Naive thymus-derived CD4-positive, alpha-beta T cell (primary cell): ENCODE data around the gene ADAMTS17. TPM values are rescaled to one million over a fixed set of nuclear protein-coding genes. Genes with fewer than 3 reads are reported as not detected.

Source experiments
- ATAC-seq: fragments of 150-1000 bp; cut with Tn5 transposase; 2 replicates; pipeline ENCODE4 v1.10.0; 2021; ENCODE audit warnings: mild to moderate bottlenecking, moderate library complexity
- CTCF ChIA-PET: fragments of 350-600 bp; sonication (Branson Sonifier 250); formaldehyde crosslinking; loops from one replicate; lab custom pipeline; 2021; ENCODE audit warnings: antibody characterized with exemption; lab: Charles Lee
- POLR2A ChIA-PET: fragments of 350-600 bp; sonication (Branson Sonifier 250); formaldehyde crosslinking; loops from one replicate; lab custom pipeline; 2021; ENCODE audit warnings: antibody characterized with exemption, inconsistent platforms; lab: Charles Lee
- DNase-seq, 9 donors: peaks; one replicate each; pipeline versions ENCODE4 v3.0.0 to v3.0.0-alpha.2; 2020 to 2022; ENCODE audit warnings: mixed read lengths in 1 of 9
- H3K27ac ChIP-seq: one replicate; pipeline ENCODE4 v1.7.0; 2013; ENCODE audit warnings: mild to moderate bottlenecking, low read depth, low read length, moderate library complexity
- H3K27me3 ChIP-seq, 2 donors: one replicate each; pipeline ENCODE4 v1.7.0; 2013; ENCODE audit warnings: low read length in 2 of 2, mild to moderate bottlenecking in 2 of 2, moderate library complexity in 2 of 2; ENCODE audit not compliant: control insufficient read depth in 2 of 2, insufficient read depth in 2 of 2
- H3K36me3 ChIP-seq, 3 experiments: 1 replicate in 2 of 3; 2 replicates in 1 of 3; pipeline ENCODE4 v1.7.0; 2013; ENCODE audit warnings: low read length in 3 of 3, mild to moderate bottlenecking in 3 of 3, moderate library complexity in 1 of 3; ENCODE audit not compliant: insufficient read depth in 3 of 3, control insufficient read depth in 2 of 3
- H3K4me1 ChIP-seq, 2 donors: one replicate each; pipeline ENCODE4 v1.7.0; 2013; ENCODE audit warnings: low read length in 2 of 2, mild to moderate bottlenecking in 2 of 2, moderate library complexity in 1 of 2; ENCODE audit not compliant: control insufficient read depth in 2 of 2, insufficient read depth in 2 of 2
- H3K4me3 ChIP-seq: 2 replicates; pipeline ENCODE4 v1.7.0; 2013; ENCODE audit warnings: mild to moderate bottlenecking, low read length
- H3K9me3 ChIP-seq, 3 experiments: 1 replicate in 2 of 3; 2 replicates in 1 of 3; pipeline ENCODE4 v1.7.0; 2013; ENCODE audit warnings: low read length in 3 of 3; ENCODE audit not compliant: control insufficient read depth in 2 of 3
- H3K27ac Mint-ChIP-seq, 9 donors: one replicate each; pipeline ENCODE4 v1.8.0; 2020 to 2022; ENCODE audit warnings: mixed read lengths in 9 of 9, mild to moderate bottlenecking in 8 of 9, moderate library complexity in 5 of 9, inconsistent platforms in 2 of 9
- H3K27me3 Mint-ChIP-seq, 5 donors: one replicate each; pipeline ENCODE4 v1.8.0; 2021 to 2022; ENCODE audit warnings: mixed read lengths in 5 of 5, mild to moderate bottlenecking in 1 of 5
- H3K36me3 Mint-ChIP-seq, 5 donors: one replicate each; pipeline ENCODE4 v1.8.0; 2020 to 2022; ENCODE audit warnings: mixed read lengths in 5 of 5, mild to moderate bottlenecking in 3 of 5, inconsistent platforms in 1 of 5
- H3K4me1 Mint-ChIP-seq, 7 donors: one replicate each; pipeline ENCODE4 v1.8.0; 2020 to 2022; ENCODE audit warnings: mixed read lengths in 7 of 7, mild to moderate bottlenecking in 3 of 7, inconsistent platforms in 1 of 7
- H3K4me3 Mint-ChIP-seq, 10 donors: one replicate each; pipeline ENCODE4 v1.8.0; 2020 to 2022; ENCODE audit warnings: mild to moderate bottlenecking in 10 of 10, mixed read lengths in 10 of 10, moderate library complexity in 6 of 10, inconsistent platforms in 2 of 10
- H3K9me3 Mint-ChIP-seq, 11 donors: one replicate each; pipeline ENCODE4 v1.8.0; 2020 to 2022; ENCODE audit warnings: mixed read lengths in 11 of 11, mild to moderate bottlenecking in 4 of 11, inconsistent platforms in 1 of 11, moderate library complexity in 1 of 11
- intact Hi-C, 2 donors: fragments of 100-400 bp; cut with micrococcal nuclease; formaldehyde crosslinking; loops; one replicate each; pipeline ENCODE4 v1.15.1; 2023
- polyA plus RNA-seq, 2 donors: library from polyadenylated mRNA; unstranded; fragments of 300-500 nt; fragmentation: Illumina TruSeq; gene quantifications; one replicate each; pipeline ENCODE4 v1.2.3, GENCODE V29; 2021
- total RNA-seq, 6 experiments: library from RNA in 5 of 6; stranded (reverse) in 5 of 6; gene quantifications; 1 replicate in 5 of 6; 2 replicates in 1 of 6; pipeline ENCODE4 v1.2.3 and lab custom pipeline; 2021 to 2026

Gene ADAMTS17
- total and polyA plus RNA-seq, 7 experiments from 2014 or later = 1.5 to 13.5 (median 3.2) TPM

DNA sequence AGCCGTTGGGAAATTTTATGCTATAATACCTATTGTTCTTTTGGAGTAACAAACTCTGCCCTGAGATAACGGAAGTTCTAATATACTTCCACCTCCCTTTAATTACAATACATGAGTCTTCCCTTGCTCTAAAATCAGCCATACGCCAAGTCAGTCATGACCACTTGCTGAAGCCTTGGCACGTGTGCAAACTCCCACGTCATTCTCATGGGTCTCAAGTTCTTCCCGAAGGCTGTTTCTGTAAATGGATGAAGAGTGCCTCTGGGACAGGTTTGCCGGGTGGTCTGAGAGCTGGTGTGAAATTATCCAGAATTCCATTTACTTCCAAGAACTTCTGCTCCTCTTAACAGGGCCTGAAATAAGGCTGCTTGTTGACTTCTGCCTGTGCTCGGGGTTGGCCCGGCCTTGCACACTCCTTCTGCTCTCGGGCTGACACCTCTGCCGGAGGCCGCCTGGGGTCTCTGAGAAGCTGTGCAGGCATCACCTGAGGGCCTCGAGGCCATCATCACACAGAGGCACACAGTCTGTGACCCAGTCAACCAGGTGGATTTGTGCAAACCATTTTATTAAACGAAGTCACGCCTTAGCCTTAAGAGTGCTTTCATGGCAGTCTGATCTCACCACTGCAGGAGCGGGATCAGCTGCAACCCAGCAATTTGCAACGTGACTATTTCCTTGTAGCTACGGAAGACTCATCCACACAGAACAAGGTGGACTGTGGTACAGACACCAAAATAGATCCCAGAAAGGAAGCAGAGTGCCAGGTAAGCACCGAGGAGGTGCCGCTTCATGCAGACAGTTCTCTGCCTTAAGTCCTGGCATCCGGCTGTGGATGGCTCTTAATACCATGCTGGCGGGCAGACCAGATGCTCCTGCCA is 120.1 kb downstream of the ADAMTS17 start:
- peaks cover 0 to 20% (median 9%) of the 10 kb centered on the region in 7 donors for H3K4me1 Mint-ChIP-seq
- no peaks in the 10 kb centered on the region for H3K27me3 ChIP-seq
- no peaks in the 10 kb centered on the region for H3K27me3 Mint-ChIP-seq
- no peak overlapping the region for H3K27ac ChIP-seq
- H3K4me3 ChIP-seq = no peak overlapping the region
- H3K36me3 Mint-ChIP-seq = peaks cover 0 to 9% (median 0%) of the 10 kb centered on the region in 5 donors
- ChIA-PET POLR2A (no interaction called here), CTCF (no interaction called here)
- DNase-seq (no peak), ATAC-seq (no peak)
- H3K36me3 ChIP-seq = no peaks in the 10 kb centered on the region
- H3K27ac Mint-ChIP-seq = no peak overlapping the region
- peaks cover 0 to 2% (median 0%) of the 10 kb centered on the region in 11 donors for H3K9me3 Mint-ChIP-seq
- peaks cover 0 to 7% of the 10 kb centered on the region in 2 donors for H3K4me1 ChIP-seq
- intact Hi-C loops = no loop called here
- H3K4me3 Mint-ChIP-seq = no peak overlapping the region
- no peaks in the 10 kb centered on the region for H3K9me3 ChIP-seq

GRCh38 chr15:100220058-100220768 is 121.6 kb downstream of the ADAMTS17 start:
- Histone ChIP-seq H3K27ac (no peak overlapping the region), H3K27me3 (no peaks in the 10 kb centered on the region), H3K4me3 (no peak overlapping the region), H3K4me1 (peaks cover 0 to 7% of the 10 kb centered on the region in 2 donors), H3K9me3 (no peaks in the 10 kb centered on the region), H3K36me3 (no peaks in the 10 kb centered on the region)
- POLR2A ChIA-PET = no interaction called here
- ATAC-seq (no peak), DNase-seq (no peak)
- intact Hi-C loops = no loop called here
- Mint-ChIP-seq H3K36me3 (peaks cover 0 to 9% (median 0%) of the 10 kb centered on the region in 5 donors), H3K27me3 (no peaks in the 10 kb centered on the region), H3K4me3 (no peak overlapping the region), H3K4me1 (peaks cover 0 to 15% (median 7%) of the 10 kb centered on the region in 7 donors), H3K27ac (no peak overlapping the region), H3K9me3 (peaks cover 0 to 2% (median 0%) of the 10 kb centered on the region in 11 donors)
- CTCF ChIA-PET = no interaction called here

- peaks cover 0 to 11% (median 4%) of the 10 kb centered on the region in 5 donors for H3K36me3 Mint-ChIP-seq
- H3K36me3 ChIP-seq = no peaks in the 10 kb centered on the region
- DNase-seq (no peak), ATAC-seq (no peak)
- peaks cover 0 to 2% (median 0%) of the 10 kb centered on the region in 11 donors for H3K9me3 Mint-ChIP-seq
- no peaks in the 10 kb centered on the region for H3K27me3 Mint-ChIP-seq
- H3K4me3 Mint-ChIP-seq = no peak overlapping the region
- H3K4me1 ChIP-seq = no peaks in the 10 kb centered on the region
- POLR2A ChIA-PET = no interaction called here
- H3K27ac ChIP-seq = no peak overlapping the region
- H3K4me1 Mint-ChIP-seq = peaks cover 0 to 5% (median 0%) of the 10 kb centered on the region in 7 donors
- CTCF ChIA-PET = no interaction called here
- no peak overlapping the region for H3K27ac Mint-ChIP-seq
- no peaks in the 10 kb centered on the region for H3K27me3 ChIP-seq
- no peak overlapping the region for H3K4me3 ChIP-seq
- intact Hi-C loops = loop anchor here in 1 of 2 donors (10.0 kb wide), 1 partner anchor 116 kb away; no protein-coding TSS in a partner anchor
- H3K9me3 ChIP-seq = no peaks in the 10 kb centered on the region
Measured at GRCh38 chr15:100218434-100218833, 123.3 kb downstream of the ADAMTS17 start.

- CTCF ChIA-PET = no interaction called here
Measured at GRCh38 chr15:100216182-100216581, 125.6 kb downstream of the ADAMTS17 start.

DNA sequence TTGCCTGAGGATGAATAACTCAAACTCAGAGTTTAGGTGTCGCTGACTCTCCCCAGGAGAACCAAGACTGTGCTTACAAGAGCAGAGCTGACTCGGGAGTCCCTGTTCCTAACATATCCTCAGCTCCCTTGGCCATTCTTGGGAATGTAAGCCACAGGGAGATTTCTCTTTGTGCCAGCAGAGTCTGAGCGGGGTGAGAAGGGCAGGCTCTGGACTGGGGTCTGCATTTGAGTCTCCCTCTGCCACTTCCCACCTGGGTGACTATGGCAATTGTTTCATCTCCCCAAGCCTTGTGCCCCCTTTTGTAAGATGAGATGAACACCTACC is 126.0 kb downstream of the ADAMTS17 start:
- Histone ChIP-seq H3K27me3 (no peaks in the 10 kb centered on the region), H3K36me3 (no peaks in the 10 kb centered on the region), H3K4me3 (no peak overlapping the region), H3K4me1 (no peaks in the 10 kb centered on the region), H3K27ac (no peak overlapping the region), H3K9me3 (no peaks in the 10 kb centered on the region)
- no peak overlapping the region for H3K27ac Mint-ChIP-seq
- H3K27me3 Mint-ChIP-seq = no peaks in the 10 kb centered on the region
- peaks cover 0 to 2% (median 0%) of the 10 kb centered on the region in 11 donors for H3K9me3 Mint-ChIP-seq
- H3K36me3 Mint-ChIP-seq = peaks cover 0 to 15% (median 4%) of the 10 kb centered on the region in 5 donors
- DNase-seq (no peak), ATAC-seq (no peak)
- peaks cover 0 to 7% (median 0%) of the 10 kb centered on the region in 7 donors for H3K4me1 Mint-ChIP-seq
- no peak overlapping the region for H3K4me3 Mint-ChIP-seq
- POLR2A ChIA-PET = interaction anchor here (0.5 kb wide), 1 partner anchor 138 kb away, joined by 3 read pairs; no protein-coding TSS in a partner anchor
- CTCF ChIA-PET = no interaction called here
- intact Hi-C loops = loop anchor here in 1 of 2 donors (10.0 kb wide), 1 partner anchor 119 kb away; no protein-coding TSS in a partner anchor

More at GRCh38 chr15:100216182-100216581, 125.6 kb downstream of the ADAMTS17 start:
- Histone ChIP-seq H3K27ac (no peak overlapping the region), H3K36me3 (no peaks in the 10 kb centered on the region), H3K9me3 (no peaks in the 10 kb centered on the region), H3K4me1 (no peaks in the 10 kb centered on the region), H3K27me3 (no peaks in the 10 kb centered on the region), H3K4me3 (no peak overlapping the region)
- peaks cover 0 to 7% (median 0%) of the 10 kb centered on the region in 7 donors for H3K4me1 Mint-ChIP-seq
- intact Hi-C loops = loop anchor here in 1 of 2 donors (10.0 kb wide), 1 partner anchor 119 kb away; no protein-coding TSS in a partner anchor
- POLR2A ChIA-PET = interaction anchor here (0.5 kb wide), 1 partner anchor 139 kb away, joined by 3 read pairs; no protein-coding TSS in a partner anchor
- H3K36me3 Mint-ChIP-seq = peaks cover 0 to 15% (median 4%) of the 10 kb centered on the region in 5 donors
- ATAC-seq (no peak), DNase-seq (no peak)
- H3K9me3 Mint-ChIP-seq = peaks cover 0 to 2% (median 0%) of the 10 kb centered on the region in 11 donors
- no peak overlapping the region for H3K4me3 Mint-ChIP-seq
- H3K27me3 Mint-ChIP-seq = no peaks in the 10 kb centered on the region
- no peak overlapping the region for H3K27ac Mint-ChIP-seq

DNA sequence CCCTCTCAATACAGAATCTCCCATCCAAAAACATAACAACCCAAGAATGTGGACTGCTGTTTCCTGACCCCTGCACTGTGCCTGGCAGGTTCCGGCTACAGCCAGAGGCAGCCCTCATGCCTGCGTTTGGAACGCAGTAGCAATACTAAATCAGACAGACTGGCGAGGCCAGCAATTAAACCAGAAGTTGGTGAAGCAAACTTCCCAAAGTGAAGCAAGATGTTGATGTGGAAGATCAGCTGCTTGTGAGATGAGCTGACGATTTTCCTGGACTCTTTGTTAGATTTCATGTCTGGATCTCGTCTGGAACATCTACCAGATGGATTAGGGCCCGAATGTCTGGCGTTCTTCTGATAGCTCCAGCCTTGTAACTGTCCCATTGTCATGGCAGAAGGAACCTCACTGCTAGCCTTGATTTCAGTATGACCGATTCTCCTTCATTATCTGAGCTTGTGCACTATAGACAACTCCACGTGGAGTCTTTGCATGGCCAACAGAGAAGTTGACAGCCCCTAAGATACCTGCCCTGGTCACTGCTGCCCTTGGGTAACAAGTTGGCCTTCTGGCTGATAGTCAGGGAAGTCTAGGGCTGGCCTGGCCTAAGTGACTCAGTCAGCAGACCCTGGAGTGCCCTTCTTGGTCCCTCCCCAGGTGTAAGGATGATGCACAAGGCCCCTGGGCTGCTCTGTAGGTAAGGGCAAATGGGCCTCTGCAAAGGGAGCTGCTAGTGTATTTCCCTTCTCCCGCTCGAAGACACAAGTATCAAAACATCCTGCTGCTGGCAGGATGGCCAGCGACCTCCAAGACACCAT is 126.5 kb downstream of the ADAMTS17 start:
- Mint-ChIP-seq H3K36me3 (peaks cover 0 to 11% (median 1%) of the 10 kb centered on the region in 5 donors), H3K27ac (no peak overlapping the region), H3K4me3 (no peak overlapping the region), H3K27me3 (no peaks in the 10 kb centered on the region), H3K4me1 (peaks cover 0 to 7% (median 0%) of the 10 kb centered on the region in 7 donors), H3K9me3 (peaks cover 0 to 2% (median 0%) of the 10 kb centered on the region in 11 donors)
- H3K4me3 ChIP-seq = no peak overlapping the region
- no peak for ATAC-seq
- no peak overlapping the region for H3K27ac ChIP-seq
- H3K27me3 ChIP-seq = no peaks in the 10 kb centered on the region
- ChIA-PET POLR2A (no interaction called here), CTCF (no interaction called here)
- intact Hi-C loops = loop anchor here in 1 of 2 donors (10.0 kb wide), 1 partner anchor 120 kb away; no protein-coding TSS in a partner anchor
- no peaks in the 10 kb centered on the region for H3K4me1 ChIP-seq
- no peak for DNase-seq
- no peaks in the 10 kb centered on the region for H3K9me3 ChIP-seq
- H3K36me3 ChIP-seq = no peaks in the 10 kb centered on the region
